Osteocyte (in vitro differentiated cells): ENCODE measurements around the gene GLT6D1. TPM values are rescaled to one million over a fixed set of nuclear protein-coding genes. Genes with fewer than 3 reads are reported as not detected.

Experiments used
- DNase-seq: peaks from one replicate; pipeline ENCODE4 v3.0.0; 2021; ENCODE audit warnings: mixed read lengths; ENCODE audit not compliant: unreplicated experiment; ENCODE audit errors: extremely low spot score
- H3K27ac Mint-ChIP-seq: one replicate; pipeline ENCODE4 v1.8.0; 2021; ENCODE audit warnings: mild to moderate bottlenecking, mixed read lengths; ENCODE audit not compliant: unreplicated experiment
- H3K27me3 Mint-ChIP-seq: one replicate; pipeline ENCODE4 v1.8.0; 2021; ENCODE audit warnings: mixed read lengths; ENCODE audit not compliant: unreplicated experiment
- H3K36me3 Mint-ChIP-seq: one replicate; pipeline ENCODE4 v1.8.0; 2021; ENCODE audit warnings: mixed read lengths; ENCODE audit not compliant: unreplicated experiment
- H3K4me1 Mint-ChIP-seq: one replicate; pipeline ENCODE4 v1.8.0; 2021; ENCODE audit warnings: mixed read lengths; ENCODE audit not compliant: unreplicated experiment
- H3K4me3 Mint-ChIP-seq: one replicate; pipeline ENCODE4 v1.8.0; 2021; ENCODE audit warnings: mild to moderate bottlenecking, moderate library complexity, mixed read lengths; ENCODE audit not compliant: unreplicated experiment
- H3K9me3 Mint-ChIP-seq: one replicate; pipeline ENCODE4 v1.8.0; 2021; ENCODE audit warnings: mixed read lengths; ENCODE audit not compliant: unreplicated experiment
- total RNA-seq: library from RNA; stranded (reverse); gene quantifications from 2 replicates; pipeline ENCODE4 v1.2.1, GENCODE V29; 2021
- TF ChIP-seq, protein P1 (sequence below): fragments of 200-600 bp; sonication (generic); IDR thresholded peaks from 2 replicates; pipeline ENCODE4 v1.5.0; 2021; ENCODE audit warnings: antibody characterized with exemption, mild to moderate bottlenecking, moderate library complexity

Gene GLT6D1
- total RNA-seq, 1 donor from 2014 or later = not detected

DNA sequence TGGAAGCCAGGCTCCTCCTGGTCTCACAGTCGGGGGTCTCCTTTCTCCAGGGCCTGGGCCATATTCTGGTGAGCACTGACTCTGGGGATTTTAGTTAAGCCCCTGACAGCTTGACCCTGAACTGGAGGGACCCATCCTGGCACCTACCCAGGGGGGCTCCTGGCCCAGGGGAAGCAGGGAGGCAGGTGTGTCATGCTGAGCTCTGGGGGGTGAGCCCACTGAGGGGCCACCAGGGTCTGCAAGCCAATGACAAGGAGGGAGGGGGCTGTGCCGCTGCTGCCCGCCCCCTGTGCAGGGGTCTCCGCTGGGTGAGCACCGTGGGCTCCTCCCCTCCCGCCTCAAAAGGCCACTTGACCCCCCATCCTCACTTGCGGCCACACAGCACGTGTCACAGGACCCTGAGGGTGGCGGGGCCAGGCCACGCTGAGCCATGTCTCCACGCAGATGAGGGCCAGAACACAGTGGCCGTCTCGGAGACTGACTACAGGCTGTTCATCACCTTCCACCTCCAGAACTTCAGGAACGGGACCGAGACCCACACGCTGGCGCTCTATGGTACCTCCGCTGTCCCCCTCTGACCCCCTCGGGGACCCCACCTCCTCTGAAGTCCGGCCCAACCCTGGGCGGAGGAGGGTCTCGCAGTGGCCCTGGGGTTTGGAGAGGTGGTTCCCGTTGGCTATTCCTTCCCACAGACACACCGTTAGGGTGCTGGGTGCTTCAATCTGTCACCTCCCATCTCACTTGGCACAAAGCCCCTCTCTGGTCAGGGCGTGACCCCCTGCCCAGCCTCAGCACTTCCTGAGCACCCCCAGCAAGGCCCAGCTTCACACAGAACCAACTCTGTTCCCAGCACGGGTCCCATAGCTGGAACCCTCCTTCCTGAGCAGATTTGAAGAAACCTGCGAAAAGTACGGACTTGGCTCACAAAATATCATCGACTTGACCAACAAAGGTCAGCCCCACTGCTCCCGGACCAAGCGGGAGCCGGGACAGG lies 25.8 kb upstream of the GLT6D1 start:
- peaks cover 4% of the 10 kb centered on the region for H3K9me3 Mint-ChIP-seq
- H3K36me3 Mint-ChIP-seq = no peaks in the 10 kb centered on the region

DNA sequence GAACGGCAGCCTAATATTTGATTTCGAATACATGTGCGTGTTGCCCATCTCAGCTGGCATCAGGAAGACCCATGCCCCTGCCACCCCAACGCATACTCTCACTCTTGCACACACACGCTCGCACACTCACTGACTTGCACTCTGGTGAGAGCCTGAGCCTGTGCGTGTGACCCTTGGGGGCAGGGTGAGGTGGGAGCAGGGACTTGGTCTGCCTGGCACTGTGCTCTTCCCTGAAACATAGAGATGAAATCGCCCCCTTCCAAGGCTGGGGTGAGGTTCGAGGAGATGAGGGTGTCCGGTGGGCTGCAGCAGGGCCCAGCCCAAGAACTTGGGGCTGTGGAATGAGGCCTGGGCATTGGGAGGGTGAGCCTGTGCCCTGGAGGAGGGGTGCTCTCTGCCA lies 24.9 kb upstream of the GLT6D1 start:
- no peak for DNase-seq
- Mint-ChIP-seq H3K27me3 (no peaks in the 10 kb centered on the region), H3K4me1 (no peaks in the 10 kb centered on the region), H3K4me3 (no peak overlapping the region), H3K36me3 (no peaks in the 10 kb centered on the region), H3K9me3 (peaks cover 4% of the 10 kb centered on the region), H3K27ac (no peak overlapping the region)
- TF ChIP-seq, protein P1, sequence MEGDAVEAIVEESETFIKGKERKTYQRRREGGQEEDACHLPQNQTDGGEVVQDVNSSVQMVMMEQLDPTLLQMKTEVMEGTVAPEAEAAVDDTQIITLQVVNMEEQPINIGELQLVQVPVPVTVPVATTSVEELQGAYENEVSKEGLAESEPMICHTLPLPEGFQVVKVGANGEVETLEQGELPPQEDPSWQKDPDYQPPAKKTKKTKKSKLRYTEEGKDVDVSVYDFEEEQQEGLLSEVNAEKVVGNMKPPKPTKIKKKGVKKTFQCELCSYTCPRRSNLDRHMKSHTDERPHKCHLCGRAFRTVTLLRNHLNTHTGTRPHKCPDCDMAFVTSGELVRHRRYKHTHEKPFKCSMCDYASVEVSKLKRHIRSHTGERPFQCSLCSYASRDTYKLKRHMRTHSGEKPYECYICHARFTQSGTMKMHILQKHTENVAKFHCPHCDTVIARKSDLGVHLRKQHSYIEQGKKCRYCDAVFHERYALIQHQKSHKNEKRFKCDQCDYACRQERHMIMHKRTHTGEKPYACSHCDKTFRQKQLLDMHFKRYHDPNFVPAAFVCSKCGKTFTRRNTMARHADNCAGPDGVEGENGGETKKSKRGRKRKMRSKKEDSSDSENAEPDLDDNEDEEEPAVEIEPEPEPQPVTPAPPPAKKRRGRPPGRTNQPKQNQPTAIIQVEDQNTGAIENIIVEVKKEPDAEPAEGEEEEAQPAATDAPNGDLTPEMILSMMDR = no peak

More for the DNA sequence above, 25.8 kb upstream of the GLT6D1 start:
- TF ChIP-seq, protein P1 = no peak
- Mint-ChIP-seq H3K4me1 (no peaks in the 10 kb centered on the region), H3K27ac (no peak overlapping the region), H3K4me3 (no peak overlapping the region), H3K27me3 (no peaks in the 10 kb centered on the region)
- DNase-seq = no peak

DNA sequence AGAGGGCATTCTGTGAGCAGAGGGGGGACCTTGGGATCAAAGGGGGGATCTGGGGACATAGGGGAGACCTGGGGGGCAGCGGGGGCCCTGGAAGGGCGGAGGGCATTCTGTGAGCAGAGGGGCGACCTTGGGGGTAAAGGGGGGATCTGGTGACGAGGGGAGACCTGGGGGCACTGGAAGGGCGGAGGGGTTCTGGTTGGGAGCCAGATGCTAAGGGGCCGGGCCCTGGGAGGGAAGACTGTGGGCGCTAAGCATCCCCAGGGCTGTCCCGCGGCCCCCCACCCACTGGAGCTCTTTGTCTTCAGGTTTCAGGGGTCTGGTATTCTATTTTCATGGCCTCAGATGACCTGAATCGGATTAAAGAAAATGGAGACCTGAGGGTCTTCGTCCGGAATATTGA lies 24.5 kb upstream of the GLT6D1 start:
- TF ChIP-seq, protein P1 = no peak
- H3K36me3 Mint-ChIP-seq = no peaks in the 10 kb centered on the region
- no peaks in the 10 kb centered on the region for H3K27me3 Mint-ChIP-seq
- no peak overlapping the region for H3K4me3 Mint-ChIP-seq
- no peaks in the 10 kb centered on the region for H3K4me1 Mint-ChIP-seq
- no peak overlapping the region for H3K27ac Mint-ChIP-seq
- H3K9me3 Mint-ChIP-seq = peaks cover 4% of the 10 kb centered on the region
- DNase-seq = no peak

DNA sequence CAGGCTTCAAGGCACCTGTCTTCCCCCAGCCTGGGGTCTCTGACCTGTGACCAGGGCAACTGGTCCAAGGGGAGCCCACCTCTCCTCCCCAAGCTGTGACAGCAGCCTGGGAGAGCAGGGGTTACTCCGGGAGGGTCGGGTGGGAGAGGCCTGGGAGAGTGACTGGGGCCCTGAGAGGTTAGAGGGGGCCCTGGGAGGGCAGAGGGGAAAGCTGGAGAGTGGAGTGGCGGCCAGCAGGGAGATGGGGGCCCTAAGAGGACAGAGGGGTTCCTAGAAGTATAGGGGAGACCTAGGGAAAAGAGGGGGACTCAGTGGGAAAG lies 24.1 kb upstream of the GLT6D1 start:
- TF ChIP-seq, protein P1 = no peak
- H3K4me3 Mint-ChIP-seq = no peak overlapping the region
- H3K27me3 Mint-ChIP-seq = no peaks in the 10 kb centered on the region
- H3K36me3 Mint-ChIP-seq = no peaks in the 10 kb centered on the region
- no peak overlapping the region for H3K27ac Mint-ChIP-seq
- DNase-seq = no peak
- peaks cover 1% of the 10 kb centered on the region for H3K9me3 Mint-ChIP-seq
- no peaks in the 10 kb centered on the region for H3K4me1 Mint-ChIP-seq

DNA sequence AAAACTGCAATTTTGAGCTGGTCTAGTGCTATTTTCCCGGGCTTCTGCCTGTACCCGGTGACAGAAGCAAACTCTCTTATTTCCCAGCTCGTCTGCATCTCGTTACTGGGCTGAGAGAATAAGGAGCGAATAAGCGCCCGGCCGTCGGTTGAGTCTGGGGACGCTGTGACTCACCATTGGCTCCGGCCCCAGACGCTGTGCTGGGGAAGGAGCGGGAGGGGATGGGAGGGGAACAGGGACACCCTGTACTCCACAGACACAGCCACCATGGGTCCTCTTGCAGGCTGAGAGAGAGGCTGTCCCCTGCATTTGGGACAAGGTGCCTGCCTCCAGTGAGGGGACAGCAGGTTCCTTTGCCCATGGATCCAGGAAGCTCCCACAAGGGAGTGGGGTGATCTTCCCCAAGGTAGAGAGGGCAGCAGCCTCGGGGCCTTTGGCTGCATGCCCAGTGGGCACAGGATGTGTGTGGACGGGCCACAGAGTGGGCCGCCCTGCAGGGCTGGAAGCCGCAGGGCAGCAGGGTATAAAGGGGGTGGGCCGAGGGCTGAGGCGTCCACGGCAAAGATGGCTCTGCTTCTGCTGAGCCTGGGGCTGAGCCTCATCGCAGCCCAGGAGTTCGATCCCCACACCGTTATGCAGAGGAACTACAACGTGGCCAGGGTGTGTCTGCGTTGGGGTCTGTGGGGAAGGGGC lies 23.6 kb upstream of the GLT6D1 start, which contains the start of gene LCN9:
Gene LCN9 (plus strand): TSS at position 552 of the 693 bp plus-strand sequence. CDS start 13 bp downstream, at position 565.
- Mint-ChIP-seq H3K27ac (no peak within 1 kb of the TSS), H3K4me3 (no peak within 1 kb of the TSS)
- DNase-seq = no peak

More for the DNA sequence above, 23.6 kb upstream of the GLT6D1 start, which contains the start of gene LCN9:
- Mint-ChIP-seq H3K9me3 (no peaks in the 10 kb centered on the region), H3K4me1 (no peaks in the 10 kb centered on the region), H3K27me3 (no peaks in the 10 kb centered on the region), H3K36me3 (no peaks in the 10 kb centered on the region)
- TF ChIP-seq, protein P1 = no peak
